Large intestine (tissue), 3 donors: ENCODE data around the gene DISC1. TPM values are rescaled to one million over a fixed set of nuclear protein-coding genes. Genes with fewer than 3 reads are reported as not detected.
"Not testable (repeated sequence)": the region's sequence is repeated elsewhere in the genome, so short reads cannot be mapped to it uniquely, and the experiment has no call there.

ENCODE experiments used
- DNase-seq, 2 donors: peaks; one replicate each; pipeline versions ENCODE4 v3.0.0 to v3.0.0-alpha.2; 2013
- H3K27ac ChIP-seq: one replicate; pipeline ENCODE4 v1.5.1; 2013; ENCODE audit warnings: low read length
- H3K27me3 ChIP-seq: 2 replicates; pipeline ENCODE4 v1.6.1; 2013; ENCODE audit warnings: low read length; ENCODE audit not compliant: control insufficient read depth, insufficient read depth
- H3K36me3 ChIP-seq: 2 replicates; pipeline ENCODE4 v1.6.1; 2013; ENCODE audit warnings: low read length; ENCODE audit not compliant: control insufficient read depth, insufficient read depth
- H3K4me1 ChIP-seq: one replicate; pipeline ENCODE4 v1.6.1; 2013; ENCODE audit warnings: low read length; ENCODE audit not compliant: control insufficient read depth, insufficient read depth
- H3K4me3 ChIP-seq: one replicate; pipeline ENCODE4 v1.5.1; 2013; ENCODE audit warnings: low read length
- H3K9me3 ChIP-seq: one replicate; pipeline ENCODE4 v1.6.1; 2013; ENCODE audit warnings: mild to moderate bottlenecking, low read depth, low read length, moderate library complexity; ENCODE audit not compliant: control insufficient read depth
- WGBS: methylation state at CpG from one replicate; pipeline ENCODE4 v1.1.5; 2013; ENCODE audit warnings: low lambda C conversion rate; ENCODE audit not compliant: insufficient coverage; 5-methylcytosine and 5-hydroxymethylcytosine counted together
- polyA plus RNA-seq: library from polyadenylated mRNA; unstranded; fragments of 120-200 nt; gene quantifications from one replicate; pipeline ENCODE4 v1.2.1, GENCODE V29; 2013

The DISC1 gene
- polyA plus RNA-seq, 1 donor = 2.4 TPM

DNA sequence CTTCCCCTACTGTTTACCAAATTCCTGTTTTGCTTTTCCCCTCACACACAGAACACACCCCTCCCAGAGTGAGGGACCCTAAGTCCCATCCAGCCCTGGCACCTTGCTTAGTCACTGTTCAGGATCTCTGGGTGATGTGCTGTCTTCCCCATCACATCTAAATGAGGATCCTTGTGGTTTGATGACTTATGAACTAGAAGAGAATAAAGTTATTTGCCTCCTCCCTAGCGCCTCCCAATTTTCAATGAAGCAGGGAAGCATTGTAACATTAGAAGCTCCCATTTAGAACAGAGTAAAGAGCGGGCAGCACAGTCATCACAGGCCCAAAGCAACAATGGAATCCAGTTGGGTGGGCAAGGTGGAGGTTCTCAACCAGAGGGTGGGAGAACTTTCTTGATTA, 27.0 kb downstream of the DISC1 start:
- no peaks in the 10 kb centered on the region for H3K27me3 ChIP-seq
- DNase-seq = no peak
- no CpG with 5 or more reads among the region's 2 CpGs for WGBS
- H3K27ac ChIP-seq = no peak overlapping the region
- no peaks in the 10 kb centered on the region for H3K36me3 ChIP-seq
- H3K4me3 ChIP-seq = no peak overlapping the region
- no peaks in the 10 kb centered on the region for H3K4me1 ChIP-seq
- no peaks in the 10 kb centered on the region for H3K9me3 ChIP-seq

DNA sequence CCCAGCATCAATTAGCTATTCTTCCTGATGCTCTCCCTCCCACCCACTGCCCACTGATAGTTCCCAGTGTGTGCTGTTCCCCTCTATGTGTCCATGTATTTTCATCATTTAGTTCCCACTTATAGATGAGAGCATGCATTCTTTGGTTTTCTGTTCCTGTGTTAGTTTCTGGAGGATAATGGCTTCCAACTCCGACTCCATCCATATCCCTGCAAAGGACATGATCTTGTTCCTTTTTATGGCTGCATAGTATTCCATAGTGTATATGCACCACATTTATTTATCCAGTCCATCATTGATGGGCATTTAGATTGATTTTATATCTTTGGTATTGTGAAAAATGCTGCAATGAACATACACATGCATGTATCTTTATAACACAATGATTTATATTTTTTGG, 30.2 kb downstream of the DISC1 start:
- WGBS = no CpG with 5 or more reads among the region's 1 CpG
- DNase-seq = no peak
- H3K27me3 ChIP-seq = no peaks in the 10 kb centered on the region

GRCh38 chr1:231658223-231658622, 31.6 kb downstream of the DISC1 start:
- H3K27me3 ChIP-seq, DNase-seq, H3K27ac ChIP-seq, H3K4me1 ChIP-seq, H3K36me3 ChIP-seq, H3K4me3 ChIP-seq, H3K9me3 ChIP-seq: not testable (repeated sequence)
- no CpG with 5 or more reads among the region's 1 CpG for WGBS

More for the DNA sequence above, 30.2 kb downstream of the DISC1 start:
- Histone ChIP-seq H3K27ac (no peak overlapping the region), H3K36me3 (no peaks in the 10 kb centered on the region), H3K9me3 (no peaks in the 10 kb centered on the region), H3K4me3 (no peak overlapping the region), H3K4me1 (no peaks in the 10 kb centered on the region)

GRCh38 chr1:231660198-231660597, 33.6 kb downstream of the DISC1 start:
- WGBS = no CpG with 5 or more reads among the region's 3 CpGs
- no peaks in the 10 kb centered on the region for H3K36me3 ChIP-seq

GRCh38 chr1:231663211-231663792, 36.7 kb downstream of the DISC1 start:
- no peaks in the 10 kb centered on the region for H3K27me3 ChIP-seq
- H3K36me3 ChIP-seq = no peaks in the 10 kb centered on the region
- H3K9me3 ChIP-seq = peaks cover 8% of the 10 kb centered on the region
- H3K4me3 ChIP-seq = no peak overlapping the region
- 60% methylated on average over 1 of the region's 2 CpGs for WGBS
- no peaks in the 10 kb centered on the region for H3K4me1 ChIP-seq
- no peak for DNase-seq
- H3K27ac ChIP-seq = no peak overlapping the region

More at GRCh38 chr1:231660198-231660597, 33.6 kb downstream of the DISC1 start:
- H3K4me3 ChIP-seq = no peak overlapping the region
- H3K27ac ChIP-seq = no peak overlapping the region
- H3K27me3 ChIP-seq = no peaks in the 10 kb centered on the region
- DNase-seq = no peak
- peaks cover 8% of the 10 kb centered on the region for H3K9me3 ChIP-seq
- no peaks in the 10 kb centered on the region for H3K4me1 ChIP-seq

DNA sequence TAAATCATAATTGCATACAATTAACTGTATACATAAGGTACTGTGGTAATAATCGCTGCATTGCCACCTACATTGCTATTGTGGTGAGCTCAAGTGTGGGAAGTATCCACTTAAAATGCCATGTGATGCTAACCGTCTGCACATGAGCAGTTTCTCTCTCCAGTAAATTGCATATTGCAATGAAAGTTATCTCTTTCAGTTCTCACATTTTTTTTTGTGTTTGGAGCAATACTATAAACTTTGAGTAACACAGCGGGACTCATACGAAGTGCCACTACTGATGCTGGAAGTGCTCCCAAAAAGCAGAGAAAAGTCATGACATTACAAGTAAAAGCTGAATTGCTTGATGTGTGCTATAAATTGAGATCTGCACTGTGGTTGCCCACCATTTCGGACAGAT, 38.5 kb downstream of the DISC1 start:
- WGBS = 78% methylated on average over 1 of the region's 5 CpGs
- H3K9me3 ChIP-seq = peaks cover 8% of the 10 kb centered on the region

GRCh38 chr1:231665726-231666125, 39.1 kb downstream of the DISC1 start:
- Histone ChIP-seq H3K36me3 (no peaks in the 10 kb centered on the region), H3K27me3 (no peaks in the 10 kb centered on the region), H3K4me3 (no peak overlapping the region), H3K4me1 (no peaks in the 10 kb centered on the region), H3K27ac (no peak overlapping the region), H3K9me3 (peaks cover 8% of the 10 kb centered on the region)
- no CpG with 5 or more reads among the region's 3 CpGs for WGBS
- DNase-seq = no peak

More for the DNA sequence above, 38.5 kb downstream of the DISC1 start:
- Histone ChIP-seq H3K4me3 (no peak overlapping the region), H3K4me1 (no peaks in the 10 kb centered on the region), H3K27ac (no peak overlapping the region), H3K27me3 (no peaks in the 10 kb centered on the region), H3K36me3 (no peaks in the 10 kb centered on the region)
- no peak for DNase-seq

DNA sequence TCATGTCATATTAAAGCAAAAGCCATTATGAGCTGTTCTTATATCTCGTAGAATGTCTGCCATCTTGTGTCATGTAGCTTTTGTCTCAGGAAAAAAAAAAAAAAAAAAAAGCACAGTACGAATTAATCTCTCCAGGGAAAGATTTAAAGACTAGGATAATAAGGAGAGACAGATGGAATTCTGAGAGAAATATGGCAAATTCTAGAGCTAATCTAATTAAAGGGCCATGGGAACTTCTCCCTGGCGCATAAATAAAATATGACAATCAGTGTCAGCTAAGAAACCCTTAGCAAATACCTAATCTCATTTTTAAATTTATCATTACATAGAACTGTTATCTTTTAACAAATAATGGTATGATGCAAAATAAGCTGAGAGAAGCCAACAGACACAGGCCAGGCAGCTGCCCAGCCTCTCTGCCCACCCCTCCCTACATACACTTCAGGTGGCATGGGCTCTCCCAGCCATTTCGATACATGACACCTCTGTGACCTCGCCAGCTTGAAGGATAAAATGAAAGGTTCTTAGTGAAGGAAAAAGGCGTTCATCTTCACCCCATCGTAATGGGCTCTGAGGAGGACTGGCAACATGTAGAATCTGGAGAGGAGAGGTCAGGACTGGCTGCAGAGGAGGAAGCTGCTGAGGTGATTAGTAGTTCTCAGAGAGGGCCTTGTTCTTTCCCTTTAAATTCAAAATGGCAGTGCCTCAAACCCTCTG, 39.8 kb downstream of the DISC1 start:
- no peaks in the 10 kb centered on the region for H3K4me1 ChIP-seq
- no peaks in the 10 kb centered on the region for H3K27me3 ChIP-seq
- WGBS = 93% methylated on average over 2 of the region's 7 CpGs
- H3K36me3 ChIP-seq = no peaks in the 10 kb centered on the region
- H3K9me3 ChIP-seq = peaks cover 8% of the 10 kb centered on the region
- H3K27ac ChIP-seq = no peak overlapping the region
- DNase-seq = no peak
- H3K4me3 ChIP-seq = no peak overlapping the region

DNA sequence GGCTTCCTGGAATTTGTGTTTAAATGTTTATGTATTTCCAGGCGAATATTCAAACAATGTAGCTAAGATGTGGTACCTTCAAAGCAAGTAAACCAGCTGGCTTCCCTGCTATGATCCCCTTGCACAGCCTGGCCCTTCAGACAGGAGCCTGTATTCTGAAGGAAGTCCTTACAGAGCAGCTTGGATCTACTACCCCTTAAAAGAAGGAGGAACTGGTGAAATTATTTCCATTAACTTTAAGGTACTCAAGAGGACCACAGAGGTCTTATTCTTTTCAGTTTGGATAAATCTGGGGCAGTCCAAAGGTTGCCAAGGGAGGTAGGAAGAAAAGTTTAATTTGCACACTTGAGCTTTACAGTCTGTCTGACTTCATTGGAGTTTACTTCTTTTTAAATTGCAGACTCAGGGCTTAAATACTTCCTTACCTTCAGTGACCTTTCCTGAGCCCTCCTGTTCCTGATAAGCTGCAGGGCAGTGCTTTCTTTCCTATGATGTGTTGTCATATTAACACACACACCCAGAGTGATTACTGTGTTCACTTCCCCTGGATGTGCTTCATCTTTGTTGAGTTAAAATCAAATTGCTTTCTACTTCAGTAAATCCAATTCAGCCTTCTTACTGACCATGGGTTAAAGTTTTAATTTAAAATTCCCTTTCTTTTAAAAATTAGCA, 40.5 kb downstream of the DISC1 start:
- no peak overlapping the region for H3K4me3 ChIP-seq
- no peak for DNase-seq
- no peaks in the 10 kb centered on the region for H3K27me3 ChIP-seq
- WGBS = 40% methylated on average over 1 of the region's 1 CpG
- H3K27ac ChIP-seq = no peak overlapping the region
- H3K36me3 ChIP-seq = no peaks in the 10 kb centered on the region
- no peaks in the 10 kb centered on the region for H3K4me1 ChIP-seq
- peaks cover 8% of the 10 kb centered on the region for H3K9me3 ChIP-seq

- Histone ChIP-seq H3K27me3 (no peaks in the 10 kb centered on the region), H3K4me1 (no peaks in the 10 kb centered on the region), H3K4me3 (no peak overlapping the region), H3K27ac (no peak overlapping the region), H3K36me3 (no peaks in the 10 kb centered on the region), H3K9me3 (peaks cover 8% of the 10 kb centered on the region)
- DNase-seq = no peak
- no CpG with 5 or more reads among the region's 3 CpGs for WGBS
Observed at GRCh38 chr1:231667896-231668506, 41.4 kb downstream of the DISC1 start.
